B cell (primary cell): ENCODE measurements around the gene KDM4D. TPM values are rescaled to one million over a fixed set of nuclear protein-coding genes. Genes with fewer than 3 reads are reported as not detected.

Experiments
- ATAC-seq: fragments of 200-7000 bp; cut with Tn5 transposase; one replicate; pipeline ENCODE4 v1.10.0; 2021; ENCODE audit warnings: low read depth, mild to moderate bottlenecking, moderate number of reproducible peaks, moderate library complexity
- CTCF ChIA-PET: fragments of 350-600 bp; sonication (Branson Sonifier 250); formaldehyde crosslinking; loops from one replicate; lab custom pipeline; 2021; ENCODE audit warnings: antibody characterized with exemption, inconsistent platforms; lab: Charles Lee
- POLR2A ChIA-PET: fragments of 350-600 bp; sonication (Branson Sonifier 250); formaldehyde crosslinking; loops from one replicate; lab custom pipeline; 2021; ENCODE audit warnings: antibody characterized with exemption; lab: Charles Lee
- DNase-seq: peaks from one replicate; pipeline ENCODE4 v3.0.0; 2013
- H2AFZ ChIP-seq: 2 replicates; pipeline ENCODE4 v1.6.1; 2012; ENCODE audit warnings: mild to moderate bottlenecking, low read depth, low read length; ENCODE audit not compliant: insufficient read depth, poor library complexity, severe bottlenecking
- H3K27ac ChIP-seq, 2 donors: 1 replicate in 1 of 2; 2 replicates in 1 of 2; pipeline ENCODE4 v1.5.1; 2012 to 2013; ENCODE audit warnings: low read length in 2 of 2, mild to moderate bottlenecking in 2 of 2, moderate library complexity in 1 of 2
- H3K27me3 ChIP-seq, 4 experiments: fragments of 200-600 bp in 1 of 4; sonication (generic) in 1 of 4; replicated peaks in 1 of 4; 1 replicate in 2 of 4; 2 replicates in 2 of 4; pipeline versions ENCODE4 v1.6.1 to v1.7.0; 2013 to 2016; ENCODE audit warnings: low read length in 3 of 4, mild to moderate bottlenecking in 2 of 4, mixed read lengths in 1 of 4, moderate library complexity in 1 of 4; ENCODE audit not compliant: insufficient read depth in 4 of 4, control insufficient read depth in 3 of 4; ENCODE audit errors: control extremely low read depth in 1 of 4
- H3K36me3 ChIP-seq, 2 experiments: replicated peaks in 1 of 2; 1 replicate in 1 of 2; 2 replicates in 1 of 2; pipeline versions ENCODE4 v1.6.1 to v1.7.1; 2013; ENCODE audit warnings: low read length in 1 of 2; ENCODE audit not compliant: insufficient read depth in 2 of 2, control insufficient read depth in 1 of 2; ENCODE audit errors: control extremely low read depth in 1 of 2, extremely low read depth in 1 of 2
- H3K4me1 ChIP-seq, 2 donors: fragments of 200-600 bp in 1 of 2; sonication (generic) in 1 of 2; 1 replicate in 1 of 2; 2 replicates in 1 of 2; pipeline versions ENCODE4 v1.5.1 to v1.6.1; 2013 to 2017; ENCODE audit warnings: low read length in 2 of 2; ENCODE audit not compliant: control insufficient read depth in 2 of 2, insufficient read depth in 2 of 2
- H3K4me2 ChIP-seq: replicated peaks from 2 replicates; pipeline ENCODE3; 2012; ENCODE audit warnings: mild to moderate bottlenecking, low read depth, low read length; ENCODE audit not compliant: poor library complexity, severe bottlenecking
- H3K4me3 ChIP-seq, 5 experiments: fragments of 200-600 bp in 1 of 5; sonication (generic) in 1 of 5; 1 replicate in 3 of 5; 2 replicates in 2 of 5; pipeline versions ENCODE4 v1.5.1 to v1.7.0; 2011 to 2016; ENCODE audit warnings: low read length in 4 of 5, mild to moderate bottlenecking in 4 of 5, low read depth in 2 of 5, control low read depth in 1 of 5, moderate library complexity in 1 of 5; ENCODE audit not compliant: insufficient read depth in 1 of 5; ENCODE audit errors: control extremely low read depth in 1 of 5, extremely low read depth in 1 of 5
- H3K79me2 ChIP-seq: fragments of 200-600 bp; sonication (generic); one replicate; pipeline ENCODE4 v1.6.0; 2016; ENCODE audit warnings: low read length; ENCODE audit not compliant: control insufficient read depth, insufficient read depth
- H3K9ac ChIP-seq: fragments of 200-600 bp; sonication (generic); 2 replicates; pipeline ENCODE4 v1.6.1; 2017; ENCODE audit warnings: mild to moderate bottlenecking, low read length, moderate library complexity
- H3K9me3 ChIP-seq, 3 donors: one replicate each; pipeline versions ENCODE4 v1.6.1 to v1.7.1; 2013; ENCODE audit warnings: low read length in 2 of 3; ENCODE audit not compliant: control insufficient read depth in 2 of 3, insufficient read depth in 1 of 3; ENCODE audit errors: control extremely low read depth in 1 of 3
- H4K20me1 ChIP-seq: 2 replicates; pipeline ENCODE4 v1.6.0; 2012; ENCODE audit warnings: mild to moderate bottlenecking, low read length; ENCODE audit not compliant: insufficient read depth, control insufficient read depth, poor library complexity, severe bottlenecking
- H3K27ac Mint-ChIP-seq: one replicate; pipeline ENCODE4 v1.8.0; 2021; ENCODE audit warnings: mixed read lengths
- H3K27me3 Mint-ChIP-seq: one replicate; pipeline ENCODE4 v1.8.0; 2021; ENCODE audit warnings: mixed read lengths
- H3K4me1 Mint-ChIP-seq: one replicate; pipeline ENCODE4 v1.8.0; 2021; ENCODE audit warnings: mixed read lengths
- H3K4me3 Mint-ChIP-seq: one replicate; pipeline ENCODE4 v1.8.0; 2021; ENCODE audit warnings: mixed read lengths
- H3K9me3 Mint-ChIP-seq: one replicate; pipeline ENCODE4 v1.8.0; 2022; ENCODE audit warnings: mixed read lengths; ENCODE audit not compliant: insufficient read depth
- CTCF ChIP-seq: fragments of 200-600 bp; IDR thresholded peaks from one replicate; pipeline ENCODE4 v1.8.0; 2022; ENCODE audit warnings: antibody characterized with exemption, mild to moderate bottlenecking
- EZH2 ChIP-seq: IDR thresholded peaks from 2 replicates; pipeline ENCODE4 v1.6.1; 2012; ENCODE audit warnings: borderline replicate concordance, low read depth, mild to moderate bottlenecking, moderate library complexity, low read length; ENCODE audit not compliant: insufficient read depth, poor library complexity, severe bottlenecking
- WGBS: methylation state at CpG from one replicate; pipeline ENCODE4 v1.1.5; 2013; ENCODE audit warnings: missing lambda C conversion rate; ENCODE audit not compliant: insufficient coverage; 5-methylcytosine and 5-hydroxymethylcytosine counted together
- intact Hi-C: fragments of 100-400 bp; cut with micrococcal nuclease; formaldehyde crosslinking; loops from one replicate; pipeline ENCODE4 v1.10.0; 2022
- polyA plus RNA-seq: library from polyadenylated mRNA; depleted of rRNA; stranded (reverse); fragments of >200 nt; gene quantifications from 2 replicates; pipeline ENCODE4 v1.2.3, GENCODE V29; 2012
- total RNA-seq, 2 donors: library from RNA; stranded (reverse); fragments of 120-200 nt in 1 of 2; gene quantifications; 1 replicate in 1 of 2; 2 replicates in 1 of 2; pipeline versions ENCODE4 v1.2.3 to v1.2.4, GENCODE V29; 2013 to 2022

KDM4D gene
- total and polyA plus RNA-seq, 2 donors (not counting 1 experiment from before 2014, with no cell fraction given) = 0.44 to 0.58 TPM

DNA sequence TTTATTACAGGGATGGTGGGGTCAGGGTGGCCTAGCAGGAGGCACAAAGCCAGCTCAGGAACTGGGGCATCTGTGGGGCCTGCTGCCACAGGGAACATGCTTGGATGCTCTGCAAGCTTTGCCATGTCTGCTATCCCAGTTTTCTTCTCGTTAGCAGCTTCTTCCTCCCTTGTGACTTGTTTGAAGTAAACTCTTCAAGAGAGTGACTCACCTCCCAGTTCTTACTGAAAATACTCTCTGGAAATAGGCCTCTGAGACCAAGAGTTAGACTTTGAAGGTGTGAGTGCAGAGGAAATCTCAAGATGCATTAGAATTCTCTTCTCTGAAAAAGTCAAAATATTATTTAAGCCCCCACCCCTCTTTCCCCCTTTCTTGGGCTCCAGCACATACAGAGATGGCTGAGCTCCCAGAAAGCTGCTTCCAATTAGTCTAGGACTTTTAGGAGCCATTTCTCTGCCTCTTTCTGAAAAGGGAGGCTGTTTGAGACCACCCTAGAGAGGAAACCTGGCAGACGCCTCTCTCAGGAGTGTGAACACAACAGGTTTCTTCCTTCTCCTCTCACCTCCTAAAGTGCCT, 15.3 kb upstream of the KDM4D start:
- no peak for ATAC-seq
- Mint-ChIP-seq H3K4me3 (no peak overlapping the region), H3K4me1 (no peaks in the 10 kb centered on the region), H3K9me3 (no peaks in the 10 kb centered on the region), H3K27ac (no peak overlapping the region), H3K27me3 (peaks cover 4% of the 10 kb centered on the region)
- Histone ChIP-seq H3K4me2 (no peak overlapping the region), H3K79me2 (no peaks in the 10 kb centered on the region), H3K9ac (no peak overlapping the region), H3K4me3 (no peak overlapping the region), H3K9me3 (no peaks in the 10 kb centered on the region), H3K27me3 (no peaks in the 10 kb centered on the region), H2AFZ (no peak overlapping the region), H4K20me1 (no peaks in the 10 kb centered on the region), H3K27ac (no peak overlapping the region), H3K36me3 (peaks cover 5 to 31% of the 10 kb centered on the region in 2 experiments), H3K4me1 (no peaks in the 10 kb centered on the region)
- no CpG with 5 or more reads among the region's 2 CpGs for WGBS
- TF ChIP-seq EZH2 (no peak), CTCF (no peak)
- POLR2A ChIA-PET = no interaction called here
- no peak for DNase-seq
- CTCF ChIA-PET = interaction anchor here (0.6 kb wide), 1 partner anchor 355 kb away, joined by 3 read pairs; no protein-coding TSS in a partner anchor
- intact Hi-C loops = no loop called here

DNA sequence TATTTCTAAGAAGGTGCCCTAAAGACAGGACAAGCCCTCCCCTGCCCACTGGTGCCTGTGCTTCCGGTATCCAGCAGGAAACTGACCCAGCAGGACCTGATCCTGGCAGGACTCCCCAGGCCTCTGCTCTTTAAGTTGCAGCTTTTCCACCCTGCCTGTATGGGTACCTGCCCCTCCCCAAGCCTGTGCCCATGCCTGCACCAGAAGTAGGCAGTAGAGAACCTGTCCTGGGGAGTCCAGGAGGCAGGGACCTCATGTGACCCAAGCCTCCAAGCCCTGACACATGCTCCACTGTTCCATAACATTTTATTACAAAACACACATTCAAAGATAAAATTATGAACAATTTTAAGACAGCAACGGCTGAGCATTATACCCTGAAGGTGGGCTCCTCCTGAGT, 14.3 kb upstream of the KDM4D start:
- Histone ChIP-seq H2AFZ (no peak overlapping the region), H3K4me3 (no peak overlapping the region), H4K20me1 (no peaks in the 10 kb centered on the region), H3K36me3 (peaks cover 7 to 39% of the 10 kb centered on the region in 2 experiments), H3K79me2 (no peaks in the 10 kb centered on the region), H3K27ac (no peak overlapping the region), H3K27me3 (no peaks in the 10 kb centered on the region), H3K9me3 (no peaks in the 10 kb centered on the region), H3K4me1 (no peaks in the 10 kb centered on the region), H3K9ac (no peak overlapping the region), H3K4me2 (no peak overlapping the region)
- Mint-ChIP-seq H3K27ac (no peak overlapping the region), H3K9me3 (no peaks in the 10 kb centered on the region), H3K4me1 (no peaks in the 10 kb centered on the region), H3K27me3 (no peaks in the 10 kb centered on the region), H3K4me3 (no peak overlapping the region)
- TF ChIP-seq CTCF (no peak), EZH2 (no peak)
- DNase-seq (no peak), ATAC-seq (no peak)
- ChIA-PET CTCF (interaction anchor here (1.4 kb wide), 1 partner anchor 10 kb away, joined by 3 read pairs; no protein-coding TSS in a partner anchor), POLR2A (no interaction called here)
- WGBS = 90% methylated on average over 2 of the region's 2 CpGs
- intact Hi-C loops = no loop called here
